ENCODE measurements around the gene AIFM2.
A peak's percentile ranks its signal among the peaks of the same experiment; 100 is the strongest.

DNA sequence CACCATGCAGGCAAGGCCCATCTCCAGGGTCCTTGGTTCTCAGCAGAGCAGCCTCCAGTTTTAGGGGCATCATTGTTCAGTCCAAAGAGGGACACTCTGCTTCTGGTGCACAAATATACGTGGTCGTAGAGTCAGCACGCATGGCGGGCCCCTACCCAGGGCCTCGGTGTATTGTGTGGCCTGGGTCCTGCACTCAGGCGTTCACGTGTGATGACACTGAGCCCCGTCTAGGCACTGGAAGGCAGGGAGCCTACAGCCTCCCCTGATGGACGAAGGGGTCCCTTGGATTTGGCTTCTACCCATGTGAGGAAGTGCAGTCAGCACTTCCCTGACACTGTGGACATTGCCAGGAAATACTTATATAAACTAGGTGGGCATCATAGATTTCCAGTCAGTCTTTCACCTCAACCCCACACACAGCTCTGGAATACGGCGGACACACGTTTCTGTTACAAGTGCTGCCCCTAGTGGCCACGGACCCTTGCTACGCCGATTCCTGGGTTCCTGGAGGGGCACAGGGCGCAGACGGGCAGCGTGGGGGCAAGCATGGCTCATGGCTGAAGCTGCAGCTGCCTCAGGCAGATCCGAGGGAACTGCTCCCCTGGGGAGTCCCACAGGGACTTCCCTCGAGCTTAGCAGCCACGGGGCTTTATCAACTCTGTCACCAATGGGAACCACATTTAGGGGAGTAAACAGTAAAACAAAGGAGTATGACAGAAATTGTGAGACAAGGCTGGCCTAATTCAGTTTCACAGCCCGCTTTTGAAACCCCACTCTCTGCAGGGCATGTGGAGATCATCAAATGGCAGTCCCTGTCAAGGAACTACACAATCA is 25.4 kb downstream of the AIFM2 start:
- TF ChIP-seq EP300 (IDR thresholded peaks at IDR 0.05) (no peak), POLR2A (IDR thresholded peaks at IDR 0.05) (no peak)
- TF ChIP-seq, protein P1, sequence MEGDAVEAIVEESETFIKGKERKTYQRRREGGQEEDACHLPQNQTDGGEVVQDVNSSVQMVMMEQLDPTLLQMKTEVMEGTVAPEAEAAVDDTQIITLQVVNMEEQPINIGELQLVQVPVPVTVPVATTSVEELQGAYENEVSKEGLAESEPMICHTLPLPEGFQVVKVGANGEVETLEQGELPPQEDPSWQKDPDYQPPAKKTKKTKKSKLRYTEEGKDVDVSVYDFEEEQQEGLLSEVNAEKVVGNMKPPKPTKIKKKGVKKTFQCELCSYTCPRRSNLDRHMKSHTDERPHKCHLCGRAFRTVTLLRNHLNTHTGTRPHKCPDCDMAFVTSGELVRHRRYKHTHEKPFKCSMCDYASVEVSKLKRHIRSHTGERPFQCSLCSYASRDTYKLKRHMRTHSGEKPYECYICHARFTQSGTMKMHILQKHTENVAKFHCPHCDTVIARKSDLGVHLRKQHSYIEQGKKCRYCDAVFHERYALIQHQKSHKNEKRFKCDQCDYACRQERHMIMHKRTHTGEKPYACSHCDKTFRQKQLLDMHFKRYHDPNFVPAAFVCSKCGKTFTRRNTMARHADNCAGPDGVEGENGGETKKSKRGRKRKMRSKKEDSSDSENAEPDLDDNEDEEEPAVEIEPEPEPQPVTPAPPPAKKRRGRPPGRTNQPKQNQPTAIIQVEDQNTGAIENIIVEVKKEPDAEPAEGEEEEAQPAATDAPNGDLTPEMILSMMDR (IDR thresholded peaks at IDR 0.05), result peak in 2 of 5 experiments; percentile 11 to 14
